ENCODE measurements around the gene XXYLT1. TPM values are rescaled to one million over a fixed set of nuclear protein-coding genes. Genes with fewer than 3 reads are reported as not detected.

XXYLT1 gene
- total and polyA plus RNA-seq, 7 donors, result 2.5 to 13.8 (median 11.1) TPM

- intact Hi-C loops (cut with DNase I), result no loop called here
- Histone ChIP-seq H3K9me3 (no peaks in the 10 kb centered on the region), H3K36me3 (no peaks in the 10 kb centered on the region), H3K27ac (no peak overlapping the region), H3K4me3 (no peak overlapping the region), H3K4me1 (peaks cover 0 to 30% (median 23%) of the 10 kb centered on the region in 4 donors), H3K27me3 (no peaks in the 10 kb centered on the region)
- peak; percentile 36 for DNase-seq
- TF ChIP-seq POLR2A (IDR thresholded peaks at IDR 0.05) (no peak), CTCF (IDR thresholded peaks at IDR 0.05) (no peak), EP300 (IDR thresholded peaks at IDR 0.05) (no peak), POLR2AphosphoS5 (IDR thresholded peaks at IDR 0.05) (no peak)
- 87 to 95% methylated on average over 6 of the region's 6 CpGs for WGBS, 2 donors
Measured at GRCh38 chr3:195168009-195168762, 102.8 kb downstream of the XXYLT1 start.

- Histone ChIP-seq H3K4me1 (peaks cover 0 to 29% (median 13%) of the 10 kb centered on the region in 4 donors), H3K4me3 (no peak overlapping the region), H3K27ac (no peak overlapping the region), H3K27me3 (no peaks in the 10 kb centered on the region), H3K9me3 (no peaks in the 10 kb centered on the region), H3K36me3 (no peaks in the 10 kb centered on the region)
- intact Hi-C loops (cut with DNase I), result no loop called here
- peak; percentile 18 for DNase-seq
- 94 to 98% methylated on average over 1 of the region's 1 CpG for WGBS, 2 donors
- TF ChIP-seq POLR2AphosphoS5 (IDR thresholded peaks at IDR 0.05) (no peak), EP300 (IDR thresholded peaks at IDR 0.05) (no peak), POLR2A (IDR thresholded peaks at IDR 0.05) (no peak), CTCF (IDR thresholded peaks at IDR 0.05) (no peak)
Measured at GRCh38 chr3:195165790-195166189, 105.2 kb downstream of the XXYLT1 start.

- intact Hi-C loops (cut with DNase I), result no loop called here
- H3K4me1 ChIP-seq, result peaks cover 0 to 29% (median 14%) of the 10 kb centered on the region in 4 donors
- H3K4me3 ChIP-seq, result no peak overlapping the region
- 94 to 96% methylated on average over 7 of the region's 7 CpGs for whole genome bisulfite sequencing, 2 donors
- H3K36me3 ChIP-seq, result no peaks in the 10 kb centered on the region
- no peak overlapping the region for H3K27ac ChIP-seq
- TF ChIP-seq EP300 (IDR thresholded peaks at IDR 0.05), result no peak
- TF ChIP-seq CTCF (IDR thresholded peaks at IDR 0.05), result no peak
- no peak for TF ChIP-seq POLR2A (IDR thresholded peaks at IDR 0.05)
- no peak for TF ChIP-seq POLR2AphosphoS5 (IDR thresholded peaks at IDR 0.05)
- H3K9me3 ChIP-seq, result no peaks in the 10 kb centered on the region
- DNase-seq, result peak; percentile 26
- no peaks in the 10 kb centered on the region for H3K27me3 ChIP-seq
Measured at GRCh38 chr3:195165265-195165609, 105.7 kb downstream of the XXYLT1 start.

GRCh38 chr3:195164573-195165264 lies 106.2 kb downstream of the XXYLT1 start:
- no peak for DNase-seq
- intact Hi-C loops (cut with DNase I), result no loop called here
- WGBS, 2 donors, result 82 to 84% methylated on average over 6 of the region's 6 CpGs
- Histone ChIP-seq H3K9me3 (no peaks in the 10 kb centered on the region), H3K27ac (no peak overlapping the region), H3K27me3 (no peaks in the 10 kb centered on the region), H3K4me3 (no peak overlapping the region), H3K4me1 (peaks cover 0 to 32% (median 18%) of the 10 kb centered on the region in 4 donors), H3K36me3 (no peaks in the 10 kb centered on the region)
- TF ChIP-seq EP300 (IDR thresholded peaks at IDR 0.05), result no peak
- no peak for TF ChIP-seq CTCF (IDR thresholded peaks at IDR 0.05)
- no peak for TF ChIP-seq POLR2AphosphoS5 (IDR thresholded peaks at IDR 0.05)
- TF ChIP-seq POLR2A (IDR thresholded peaks at IDR 0.05), result no peak
